CD14-positive monocyte (primary cell): ENCODE measurements around the gene TRIM68. TPM values are rescaled to one million over a fixed set of nuclear protein-coding genes. Genes with fewer than 3 reads are reported as not detected.

ENCODE experiments used
- DNase-seq, 3 donors: peaks; one replicate each; pipeline ENCODE4 v3.0.0-alpha.2; 2011 to 2022
- H2AFZ ChIP-seq: 2 replicates; pipeline ENCODE4 v1.6.0; 2012; ENCODE audit warnings: mild to moderate bottlenecking, low read depth, low read length, inconsistent platforms; ENCODE audit not compliant: insufficient read depth, poor library complexity, severe bottlenecking
- H3K27ac ChIP-seq, 2 donors: 1 replicate in 1 of 2; 2 replicates in 1 of 2; pipeline ENCODE4 v1.5.1; 2012 to 2013; ENCODE audit warnings: low read length in 2 of 2, control low read depth in 1 of 2, inconsistent platforms in 1 of 2, low read depth in 1 of 2, mild to moderate bottlenecking in 1 of 2
- H3K27me3 ChIP-seq, 2 donors: one replicate each; pipeline versions ENCODE4 v1.6.0 to v1.6.1; 2011 to 2013; ENCODE audit warnings: low read length in 2 of 2; ENCODE audit not compliant: control insufficient read depth in 2 of 2, insufficient read depth in 2 of 2
- H3K36me3 ChIP-seq, 2 donors: replicated peaks in 1 of 2; 1 replicate in 1 of 2; 2 replicates in 1 of 2; pipeline versions ENCODE4 v1.5.1 to v1.6.1; 2012 to 2013; ENCODE audit warnings: low read length in 2 of 2, control low read depth in 1 of 2, inconsistent platforms in 1 of 2, mild to moderate bottlenecking in 1 of 2; ENCODE audit not compliant: insufficient read depth in 2 of 2, control insufficient read depth in 1 of 2
- H3K4me1 ChIP-seq, 2 donors: 1 replicate in 1 of 2; 2 replicates in 1 of 2; pipeline versions ENCODE4 v1.5.1 to v1.6.1; 2012 to 2013; ENCODE audit warnings: low read length in 2 of 2, control low read depth in 1 of 2, inconsistent platforms in 1 of 2, mild to moderate bottlenecking in 1 of 2, moderate library complexity in 1 of 2; ENCODE audit not compliant: insufficient read depth in 2 of 2, control insufficient read depth in 1 of 2
- H3K4me2 ChIP-seq: replicated peaks from 2 replicates; pipeline ENCODE3; 2012; ENCODE audit warnings: low read length, moderate library complexity, mild to moderate bottlenecking; ENCODE audit not compliant: poor library complexity, severe bottlenecking; ENCODE audit errors: extremely low read depth
- H3K4me3 ChIP-seq, 3 experiments: fragments of 200-600 bp in 1 of 3; sonication (generic) in 1 of 3; replicated peaks in 1 of 3; 1 replicate in 2 of 3; 2 replicates in 1 of 3; pipeline ENCODE4 v1.5.1; 2011 to 2013; ENCODE audit warnings: low read length in 3 of 3, mild to moderate bottlenecking in 3 of 3, control low read depth in 2 of 3, low read depth in 2 of 3, inconsistent platforms in 1 of 3, moderate library complexity in 1 of 3
- H3K79me2 ChIP-seq: 2 replicates; pipeline ENCODE4 v1.6.0; 2012; ENCODE audit warnings: mild to moderate bottlenecking, control low read depth, inconsistent platforms, low read length, moderate library complexity; ENCODE audit not compliant: insufficient read depth
- H3K9ac ChIP-seq: 2 replicates; pipeline ENCODE4 v1.6.0; 2017; ENCODE audit warnings: low read length, mild to moderate bottlenecking; ENCODE audit not compliant: insufficient read depth, poor library complexity, severe bottlenecking
- H3K9me3 ChIP-seq, 2 donors: replicated peaks in 1 of 2; 1 replicate in 1 of 2; 2 replicates in 1 of 2; pipeline versions ENCODE4 v1.5.1 to v1.6.1; 2012 to 2013; ENCODE audit warnings: low read length in 2 of 2, control low read depth in 1 of 2; ENCODE audit not compliant: control insufficient read depth in 1 of 2, insufficient read depth in 1 of 2
- H4K20me1 ChIP-seq: 2 replicates; pipeline ENCODE4 v1.6.0; 2012; ENCODE audit warnings: mild to moderate bottlenecking, low read length, control low read depth, moderate library complexity; ENCODE audit not compliant: insufficient read depth
- H3K27ac Mint-ChIP-seq, 7 donors: one replicate each; pipeline ENCODE4 v1.8.0; 2020; ENCODE audit warnings: mild to moderate bottlenecking in 7 of 7, mixed read lengths in 7 of 7, moderate library complexity in 6 of 7, inconsistent platforms in 2 of 7
- H3K27me3 Mint-ChIP-seq, 3 donors: one replicate each; pipeline ENCODE4 v1.8.0; 2021 to 2022; ENCODE audit warnings: low read depth in 3 of 3, mild to moderate bottlenecking in 3 of 3, mixed read lengths in 3 of 3, moderate library complexity in 3 of 3, inconsistent platforms in 1 of 3
- H3K36me3 Mint-ChIP-seq, 2 donors: one replicate each; pipeline ENCODE4 v1.8.0; 2020; ENCODE audit warnings: mixed read lengths in 2 of 2, inconsistent platforms in 1 of 2, mild to moderate bottlenecking in 1 of 2
- H3K4me1 Mint-ChIP-seq: one replicate; pipeline ENCODE4 v1.8.0; 2020; ENCODE audit warnings: mild to moderate bottlenecking, mixed read lengths
- H3K4me3 Mint-ChIP-seq, 2 donors: one replicate each; pipeline ENCODE4 v1.8.0; 2020; ENCODE audit warnings: mild to moderate bottlenecking in 2 of 2, mixed read lengths in 2 of 2, moderate library complexity in 1 of 2
- H3K9me3 Mint-ChIP-seq, 7 donors: one replicate each; pipeline ENCODE4 v1.8.0; 2020 to 2022; ENCODE audit warnings: mixed read lengths in 7 of 7, mild to moderate bottlenecking in 6 of 7, moderate library complexity in 6 of 7, inconsistent platforms in 2 of 7
- CTCF ChIP-seq: fragments of 200-600 bp; IDR thresholded peaks from one replicate; pipeline ENCODE4 v1.8.0; 2022; ENCODE audit warnings: antibody characterized with exemption, mild to moderate bottlenecking
- WGBS: methylation state at CpG from one replicate; pipeline ENCODE4 v1.1.5; 2013; ENCODE audit warnings: missing lambda C conversion rate; ENCODE audit not compliant: insufficient coverage; 5-methylcytosine and 5-hydroxymethylcytosine counted together
- intact Hi-C, 2 donors: fragments of 100-400 bp; cut with micrococcal nuclease; formaldehyde crosslinking; loops; one replicate each; pipeline versions ENCODE4 v1.15.0 to v1.15.1; 2023
- polyA plus RNA-seq, 3 donors: library from polyadenylated mRNA; depleted of rRNA in 1 of 3; unstranded in 2 of 3; stranded (reverse) in 1 of 3; fragments of 300-500 nt in 2 of 3; fragments of >200 nt in 1 of 3; fragmentation: Illumina TruSeq in 2 of 3; gene quantifications; 1 replicate in 2 of 3; 2 replicates in 1 of 3; pipeline ENCODE4 v1.2.3, GENCODE V29; 2012 to 2021

The TRIM68 gene
- polyA plus RNA-seq, 3 donors = 2.2 to 4.9 (median 3.0) TPM

GRCh38 chr11:4565371-4565770 lies 42.7 kb downstream of the TRIM68 start:
- H3K36me3 Mint-ChIP-seq = no peaks in the 10 kb centered on the region
- Histone ChIP-seq H3K9ac (no peak overlapping the region), H3K4me2 (no peak overlapping the region), H3K27ac (no peak overlapping the region), H3K9me3 (peaks cover 0 to 5% of the 10 kb centered on the region in 2 donors), H3K36me3 (no peaks in the 10 kb centered on the region), H3K4me1 (no peaks in the 10 kb centered on the region), H2AFZ (no peak overlapping the region), H4K20me1 (no peaks in the 10 kb centered on the region), H3K4me3 (no peak overlapping the region), H3K27me3 (no peaks in the 10 kb centered on the region), H3K79me2 (no peaks in the 10 kb centered on the region)
- H3K9me3 Mint-ChIP-seq = peaks cover 4 to 30% (median 15%) of the 10 kb centered on the region in 7 donors
- peaks cover 3 to 20% (median 8%) of the 10 kb centered on the region in 3 donors for H3K27me3 Mint-ChIP-seq
- WGBS = no CpG with 5 or more reads among the region's 3 CpGs
- TF ChIP-seq CTCF = no peak
- intact Hi-C loops = no loop called here
- no peak overlapping the region for H3K27ac Mint-ChIP-seq
- DNase-seq = no peak
- H3K4me1 Mint-ChIP-seq = no peaks in the 10 kb centered on the region
- H3K4me3 Mint-ChIP-seq = no peak overlapping the region

GRCh38 chr11:4560467-4560866 lies 47.6 kb downstream of the TRIM68 start:
- Histone ChIP-seq H4K20me1 (no peaks in the 10 kb centered on the region), H3K27ac (no peak overlapping the region), H3K4me1 (no peaks in the 10 kb centered on the region), H3K27me3 (no peaks in the 10 kb centered on the region), H3K4me2 (no peak overlapping the region), H3K4me3 (no peak overlapping the region), H3K79me2 (no peaks in the 10 kb centered on the region), H3K9ac (no peak overlapping the region), H3K9me3 (no peaks in the 10 kb centered on the region), H2AFZ (no peak overlapping the region), H3K36me3 (no peaks in the 10 kb centered on the region)
- no CpG with 5 or more reads among the region's 1 CpG for WGBS
- Mint-ChIP-seq H3K36me3 (no peaks in the 10 kb centered on the region), H3K27me3 (peaks cover 8 to 29% (median 17%) of the 10 kb centered on the region in 3 donors), H3K27ac (no peak overlapping the region), H3K4me1 (no peaks in the 10 kb centered on the region), H3K4me3 (no peak overlapping the region), H3K9me3 (peaks cover 4 to 26% (median 14%) of the 10 kb centered on the region in 7 donors)
- intact Hi-C loops = no loop called here
- DNase-seq = no peak
- no peak for TF ChIP-seq CTCF
